ENCODE data around the gene PAX4. TPM values are rescaled to one million over a fixed set of nuclear protein-coding genes. Genes with fewer than 3 reads are reported as not detected.

PAX4 gene
- total RNA-seq, 3 donors from 2014 or later: 0.96 to 1.8 TPM; not detected in 1

GRCh38 chr7:127638197-127638596, 20.3 kb upstream of the PAX4 start:
- H3K4me3 ChIP-seq: no peak overlapping the region
- no peaks in the 10 kb centered on the region for H3K9me3 ChIP-seq
- DNase-seq (no peak), ATAC-seq (no peak)
- H3K36me3 ChIP-seq (ENCODE audit: low read depth): no peaks in the 10 kb centered on the region
- TF ChIP-seq CTCF (IDR thresholded peaks at IDR 0.05): no peak
- no peaks in the 10 kb centered on the region for H3K4me1 ChIP-seq (ENCODE audit: low read depth)
- intact Hi-C loops (cut with DNase I, micrococcal nuclease): no loop called here

- Histone ChIP-seq H3K36me3 (ENCODE audit: low read depth) (no peaks in the 10 kb centered on the region), H3K9me3 (no peaks in the 10 kb centered on the region), H3K4me1 (ENCODE audit: low read depth) (no peaks in the 10 kb centered on the region), H3K4me3 (no peak overlapping the region)
- DNase-seq: no peak
- TF ChIP-seq CTCF (IDR thresholded peaks at IDR 0.05): no peak
- intact Hi-C loops (cut with DNase I, micrococcal nuclease): no loop called here
- no peak for ATAC-seq
These were observed 17.8 kb upstream of the PAX4 start for GRCh38 chr7:127635659-127636285.

- ATAC-seq: no peak
These were observed 14.5 kb upstream of the PAX4 start for GRCh38 chr7:127632276-127632910.

GRCh38 chr7:127629268-127629854, 11.4 kb upstream of the PAX4 start:
- DNase-seq (peak in 2 of 3 donors; percentile 36 to 46), ATAC-seq (peak; percentile 65)
- Histone ChIP-seq H3K4me3 (no peak overlapping the region), H3K36me3 (ENCODE audit: low read depth) (no peaks in the 10 kb centered on the region), H3K9me3 (no peaks in the 10 kb centered on the region), H3K4me1 (ENCODE audit: low read depth) (no peaks in the 10 kb centered on the region)
- intact Hi-C loops (cut with DNase I, micrococcal nuclease): no loop called here
- TF ChIP-seq CTCF (IDR thresholded peaks at IDR 0.05): no peak

More at GRCh38 chr7:127632276-127632910, 14.5 kb upstream of the PAX4 start:
- Histone ChIP-seq H3K4me3 (no peak overlapping the region), H3K4me1 (ENCODE audit: low read depth) (no peaks in the 10 kb centered on the region), H3K9me3 (no peaks in the 10 kb centered on the region), H3K36me3 (ENCODE audit: low read depth) (no peaks in the 10 kb centered on the region)
- TF ChIP-seq CTCF (IDR thresholded peaks at IDR 0.05): no peak
- DNase-seq: no peak
- intact Hi-C loops (cut with DNase I, micrococcal nuclease): no loop called here

- intact Hi-C loops (cut with DNase I, micrococcal nuclease): no loop called here
- ATAC-seq: no peak
- Histone ChIP-seq H3K4me3 (no peak overlapping the region), H3K9me3 (no peaks in the 10 kb centered on the region), H3K36me3 (ENCODE audit: low read depth) (no peaks in the 10 kb centered on the region), H3K4me1 (ENCODE audit: low read depth) (no peaks in the 10 kb centered on the region)
- DNase-seq: no peak
- no peak for TF ChIP-seq CTCF (IDR thresholded peaks at IDR 0.05)
These were observed 10.5 kb upstream of the PAX4 start for GRCh38 chr7:127628445-127628844.
